ENCODE data around the gene AOX1.
"Not testable (repeated sequence)": the region's sequence is repeated elsewhere in the genome, so short reads cannot be mapped to it uniquely, and the experiment has no call there.

The AOX1 gene

GRCh38 chr2:200603972-200604371, 18.2 kb downstream of the AOX1 start:
- no peak for DNase-seq

DNA sequence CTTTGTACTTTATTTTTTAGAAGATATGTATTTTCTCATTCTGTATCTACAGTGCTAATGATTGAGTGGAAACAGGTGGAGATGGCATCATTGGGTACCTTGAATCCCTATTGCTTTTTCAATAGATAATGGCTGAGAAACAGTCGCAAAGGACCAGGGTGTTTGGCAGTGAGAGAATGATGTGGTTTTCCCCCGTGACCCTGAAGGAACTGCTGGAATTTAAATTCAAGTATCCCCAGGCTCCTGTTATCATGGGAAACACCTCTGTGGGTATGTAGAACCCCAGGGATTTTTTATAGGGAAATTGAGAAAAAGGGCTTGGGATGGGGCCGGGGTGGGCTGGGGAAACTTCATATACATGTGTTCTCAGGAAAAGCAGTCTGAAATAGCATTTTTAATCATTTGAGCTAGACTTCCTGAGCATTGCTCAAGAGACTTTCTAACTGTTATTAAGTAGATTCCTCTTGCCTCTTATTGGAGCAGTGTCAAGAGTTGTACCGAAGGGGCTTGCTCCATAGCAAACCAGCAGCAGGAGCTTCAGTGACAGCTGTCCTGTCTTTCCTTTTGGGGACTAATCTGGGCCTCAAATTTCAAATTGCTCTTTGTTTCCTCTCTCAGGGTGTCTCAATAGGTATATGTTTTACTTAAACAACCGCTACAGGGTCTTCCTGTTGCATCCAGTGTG, 18.9 kb downstream of the AOX1 start:
- DNase-seq: no peak

DNA sequence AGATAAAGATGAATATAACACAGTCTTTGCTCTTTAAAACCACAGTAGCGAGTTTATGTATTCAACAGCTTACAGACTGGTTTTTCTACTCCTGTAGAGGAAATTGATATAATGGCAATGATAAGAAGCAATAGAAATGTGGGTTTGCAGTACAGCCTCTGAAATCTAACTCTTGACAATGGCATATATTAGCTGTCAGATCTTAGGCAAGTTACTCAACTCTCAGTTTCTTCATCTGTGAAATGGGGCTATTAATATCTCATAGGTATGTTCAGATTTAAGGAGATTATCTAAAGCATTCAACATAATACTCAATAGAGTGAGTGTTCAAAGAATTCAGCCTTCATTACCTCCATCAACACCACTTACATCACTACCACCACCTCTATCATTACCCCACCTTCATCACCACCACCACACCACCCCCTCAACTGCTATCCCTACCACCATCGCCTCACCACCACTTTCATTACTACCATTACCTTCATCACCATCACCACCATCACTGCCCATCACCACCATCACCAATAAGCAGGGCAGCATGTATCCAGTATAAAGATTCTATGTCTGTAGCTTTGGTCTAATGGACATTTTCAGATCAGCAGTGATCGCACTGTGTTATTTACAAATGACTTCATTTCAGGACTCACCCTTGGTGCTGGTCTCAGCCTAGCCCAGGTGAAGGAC, 22.7 kb downstream of the AOX1 start:
- no peak for DNase-seq

DNA sequence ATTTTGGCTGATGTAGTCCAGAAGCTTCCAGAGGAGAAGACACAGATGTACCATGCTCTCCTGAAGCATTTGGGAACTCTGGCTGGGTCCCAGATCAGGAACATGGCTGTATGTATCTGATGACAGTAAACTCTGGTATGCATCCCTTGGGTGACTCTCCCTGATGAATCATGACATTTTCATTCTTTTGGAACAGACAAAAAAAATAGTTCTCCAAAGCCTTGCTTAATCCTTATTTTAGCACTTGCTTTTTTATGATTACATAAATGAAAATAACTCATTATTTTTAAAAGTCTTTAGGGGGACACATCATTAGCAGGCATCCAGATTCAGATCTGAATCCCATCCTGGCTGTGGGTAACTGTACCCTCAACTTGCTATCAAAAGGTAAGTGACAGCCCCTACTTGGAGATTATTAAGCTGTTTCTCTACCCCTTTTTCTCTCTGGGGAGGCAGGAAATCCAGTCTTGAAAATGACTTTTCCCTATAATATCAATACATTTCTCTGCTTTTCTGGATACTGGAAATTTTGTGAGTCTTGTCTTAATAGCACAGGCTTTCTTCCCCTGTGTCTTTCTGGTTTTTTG, 23.3 kb downstream of the AOX1 start:
- no peak for DNase-seq

DNA sequence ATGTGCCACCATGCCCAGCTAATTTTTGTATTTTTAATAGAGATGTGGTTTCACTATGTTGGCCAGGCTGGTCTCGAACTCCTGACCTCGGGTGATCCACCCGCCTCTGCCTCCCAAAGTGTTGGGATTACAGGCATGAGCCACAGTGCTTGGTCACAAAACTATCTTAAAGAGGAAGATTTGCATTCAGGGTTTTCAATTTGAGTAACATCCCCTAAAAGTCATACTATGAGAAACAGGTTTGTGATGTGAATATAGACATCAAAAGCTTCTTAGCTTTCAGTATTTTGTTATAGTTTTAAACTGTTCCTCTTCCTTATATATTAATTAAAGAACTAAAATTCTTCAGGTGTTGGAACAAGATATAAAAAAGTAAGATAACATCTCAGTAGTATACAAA, 24.4 kb downstream of the AOX1 start:
- not testable (repeated sequence) for DNase-seq

GRCh38 chr2:200613692-200614091, 27.9 kb downstream of the AOX1 start:
- no peak for DNase-seq

DNA sequence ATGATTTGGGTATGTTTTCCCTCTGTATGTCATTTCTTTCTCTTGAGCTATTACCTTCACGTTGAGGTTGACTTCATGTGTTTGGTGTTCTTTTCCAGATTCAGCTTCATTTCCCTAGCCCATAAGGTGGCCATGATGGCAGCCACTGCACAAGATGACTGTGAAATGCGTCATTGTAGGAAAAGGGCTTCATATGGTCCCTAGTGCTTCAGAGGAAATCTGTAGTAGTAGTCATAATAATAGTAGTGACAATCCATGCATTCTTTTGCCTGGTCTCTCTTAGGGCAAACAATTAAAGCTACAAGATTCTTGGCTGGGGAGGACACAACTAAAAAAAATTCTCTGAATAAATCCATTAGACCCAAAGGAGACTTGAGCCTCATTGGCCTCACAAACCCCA, 28.4 kb downstream of the AOX1 start:
- no peak for DNase-seq

DNA sequence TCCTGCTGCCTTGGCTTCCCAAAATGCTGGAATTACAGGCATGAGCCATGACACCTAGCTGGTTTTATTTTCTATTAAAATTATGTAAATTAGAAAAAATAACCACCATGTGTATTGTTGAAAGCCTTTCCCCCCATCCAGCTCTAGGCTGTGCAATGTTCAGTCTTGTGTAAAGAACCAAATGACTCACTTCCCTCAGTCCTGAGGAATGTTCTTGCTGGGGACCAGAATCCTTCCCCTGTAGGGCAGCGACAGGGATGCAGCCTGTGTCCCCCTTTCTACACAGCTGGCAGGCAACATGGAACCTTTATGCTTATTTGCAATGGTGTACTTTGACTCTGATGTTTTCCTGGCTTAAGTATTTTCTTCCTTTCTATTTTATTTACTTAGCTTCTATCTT, 29.4 kb downstream of the AOX1 start:
- no peak for DNase-seq

- DNase-seq: peak; percentile 41
Measured at GRCh38 chr2:200616193-200616592, 30.4 kb downstream of the AOX1 start.

- no peak for DNase-seq
Measured at GRCh38 chr2:200616656-200617055, 30.8 kb downstream of the AOX1 start.

- peak; percentile 34 for DNase-seq
Measured at GRCh38 chr2:200617156-200618053, 31.6 kb downstream of the AOX1 start.

GRCh38 chr2:200618054-200618419, 32.2 kb downstream of the AOX1 start:
- DNase-seq: no peak

DNA sequence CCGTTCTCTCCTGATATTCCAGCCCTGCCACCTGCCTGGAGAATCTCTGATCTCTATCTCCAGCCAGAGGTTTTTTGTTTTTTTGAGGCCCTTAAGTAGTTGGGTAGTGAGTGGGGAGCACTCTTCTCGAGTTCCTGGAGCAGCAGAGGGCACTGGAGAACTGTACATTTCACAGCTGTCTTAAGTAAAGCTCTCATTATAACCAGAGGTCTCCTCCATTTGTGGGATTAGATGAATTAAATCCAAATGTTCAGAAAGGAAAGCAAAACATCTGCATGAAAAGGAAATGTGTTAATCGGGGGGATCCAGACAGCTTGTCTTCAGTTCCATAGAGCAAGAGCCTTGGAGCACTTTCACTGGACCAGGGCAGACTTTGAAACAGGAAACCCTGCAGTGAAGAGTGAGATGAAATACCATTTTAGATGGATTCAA, 32.8 kb downstream of the AOX1 start:
- no peak for DNase-seq

GRCh38 chr2:200619279-200619678, 33.5 kb downstream of the AOX1 start:
- no peak for DNase-seq

GRCh38 chr2:200620606-200621390, 35.0 kb downstream of the AOX1 start:
- no peak for DNase-seq

DNA sequence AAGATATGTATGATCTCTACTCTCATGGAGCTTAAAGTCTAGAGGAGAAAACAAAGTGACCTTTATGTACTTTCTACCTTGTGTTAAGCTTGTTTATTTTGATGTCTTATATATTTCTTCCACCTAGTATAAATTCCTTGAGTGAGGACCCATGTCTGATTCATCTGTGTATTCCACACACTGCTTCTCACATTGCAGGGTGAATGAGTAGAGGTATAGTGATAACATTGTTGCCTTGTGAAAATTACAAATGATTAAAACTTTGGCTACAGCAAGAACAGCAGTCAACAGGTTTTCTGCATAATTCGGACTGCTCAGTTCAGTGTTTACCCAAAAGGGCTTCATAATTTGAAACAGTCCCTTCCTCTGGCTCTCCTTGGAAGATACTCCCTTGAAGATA, 36.3 kb downstream of the AOX1 start:
- no peak for DNase-seq

DNA sequence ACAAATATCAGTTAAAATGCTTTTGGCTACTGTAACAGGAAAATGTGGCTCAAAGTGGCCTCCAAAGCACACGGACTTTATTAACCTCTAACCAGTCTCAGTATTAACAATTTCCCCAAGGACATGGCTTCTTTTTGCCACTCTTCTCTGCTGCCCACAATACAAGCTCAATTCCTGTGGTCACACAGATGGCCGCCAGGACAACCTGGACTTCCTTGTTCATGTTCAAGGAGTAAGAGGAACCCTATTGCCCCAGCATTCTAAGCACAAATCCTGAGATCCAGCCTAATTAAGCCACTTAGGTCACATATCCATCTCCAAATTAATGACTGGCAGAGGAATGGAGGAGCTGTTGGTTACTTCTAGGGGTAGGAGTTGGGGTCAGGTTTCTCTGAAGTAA, 38.2 kb downstream of the AOX1 start:
- no peak for DNase-seq

DNA sequence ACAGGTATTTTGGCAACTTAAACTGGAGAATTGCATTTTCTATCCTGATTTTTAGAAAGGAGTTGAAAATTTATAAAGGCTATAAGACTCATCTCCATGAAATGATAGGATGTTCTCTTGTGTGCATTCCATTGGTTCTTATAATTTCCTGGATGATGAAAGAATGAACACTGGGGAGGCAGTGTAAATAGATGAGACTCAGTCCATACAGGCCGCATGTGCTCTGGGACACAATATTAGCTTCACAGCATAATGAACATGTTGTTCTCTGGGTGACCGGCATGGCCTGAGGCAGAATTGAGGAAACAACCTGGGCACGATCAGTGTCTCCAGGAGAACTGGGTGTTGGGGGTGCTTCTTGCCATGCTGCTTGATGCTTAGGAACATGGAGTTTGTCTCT, 38.8 kb downstream of the AOX1 start:
- DNase-seq: no peak

- DNase-seq: no peak
Measured at GRCh38 chr2:200625282-200625681, 39.5 kb downstream of the AOX1 start.

- no peak for DNase-seq
Measured at GRCh38 chr2:200625958-200626363, 40.1 kb downstream of the AOX1 start.

DNA sequence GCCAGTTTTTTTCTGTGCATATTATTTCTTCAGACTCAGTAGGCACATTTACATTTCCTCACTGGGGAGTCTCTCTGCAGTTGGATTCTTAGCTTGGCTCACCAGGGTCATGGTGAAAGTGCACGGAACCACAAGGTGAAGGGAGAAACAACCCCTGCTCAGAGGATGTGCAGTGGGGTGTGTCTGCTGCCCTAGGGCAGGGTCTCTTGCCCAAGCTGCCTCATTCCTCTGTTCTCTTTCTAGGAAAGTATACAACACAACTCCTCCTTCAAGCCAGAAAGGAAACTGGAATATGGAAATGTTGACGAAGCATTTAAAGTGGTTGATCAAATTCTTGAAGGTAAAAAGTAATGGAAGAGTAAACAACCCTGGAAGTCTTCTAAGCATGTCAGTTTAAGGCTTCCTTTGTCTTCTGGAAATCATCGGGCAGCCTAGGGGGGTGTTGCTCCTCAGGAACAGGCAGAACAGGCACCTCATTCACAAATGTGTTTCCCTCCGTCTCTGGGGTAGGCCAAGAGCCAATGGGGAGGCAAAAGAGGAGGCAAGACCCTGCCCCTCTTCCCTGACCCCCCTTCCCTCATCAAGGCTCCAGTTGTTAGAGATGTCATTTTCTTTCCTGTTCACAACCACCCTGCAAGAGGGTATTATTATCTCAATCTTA, 41.4 kb downstream of the AOX1 start:
- DNase-seq: no peak

GRCh38 chr2:200628461-200628860, 42.6 kb downstream of the AOX1 start:
- not testable (repeated sequence) for DNase-seq
